ENCODE measurements around the gene PPM1A. TPM values are rescaled to one million over a fixed set of nuclear protein-coding genes. Genes with fewer than 3 reads are reported as not detected.

PPM1A gene
- total and polyA plus RNA-seq, 9 of the 15 experiments (the other 6 are each of a cell fraction or from before 2014, with no cell fraction given) = 5.5 to 23.9 (median 15.2) TPM

- TF ChIP-seq ZNF407 (IDR thresholded peaks at IDR 0.05; ENCODE audit: low read depth) (no peak), BRF2 (IDR thresholded peaks at IDR 0.05; ENCODE audit: borderline replicate concordance, insufficient read depth, insufficient read length) (no peak), MAZ (CRISPR knock-in tag; conservative IDR thresholded peaks at IDR 0.05 in 1 of 2, IDR thresholded peaks at IDR 0.05 in 1 of 2) (0 out of 4 replicates have a peak, but pooled peaks of 1 of the 2 experiments have one; percentile 7), E2F3 (CRISPR knock-in tag; IDR thresholded peaks at IDR 0.05) (no peak), RB1 (IDR thresholded peaks at IDR 0.05; ENCODE audit: low read depth) (no peak), MEIS2 (IDR thresholded peaks at IDR 0.05; ENCODE audit: partially characterized antibody) (no peak), CREB5 (CRISPR knock-in tag; IDR thresholded peaks at IDR 0.05) (no peak), ZNF780A (CRISPR knock-in tag; IDR thresholded peaks at IDR 0.05) (no peak), NKRF (IDR thresholded peaks at IDR 0.05; ENCODE audit: borderline replicate concordance) (peak; percentile 52; the same call in 1 of the 2 replicates)
Observed at GRCh38 chr14:60250257-60251035, 1.4 kb downstream of the PPM1A start (continued).

Data from K562 (cell line).